Stimulated activated CD8-positive, alpha-beta memory T cell treated with anti-CD3 and anti-CD28 coated beads, Interleukin-15, amount 100 ng/mL, for 4 hours (primary cell): Measurements from ENCODE around the gene OSBPL5.

Source experiments
- DNase-seq, 2 donors: peaks; one replicate each; pipeline ENCODE4 v3.0.0-alpha.2; 2020; ENCODE audit warnings: low read depth in 2 of 2

Gene OSBPL5

GRCh38 chr11:3165152-3165705 lies at the start of gene OSBPL5:
OSBPL5 (minus strand) TSS chr11:3165310; CDS start chr11:3129148, 36,162 bp downstream.
- peak in 1 of 2 donors; percentile 23 for DNase-seq

GRCh38 chr11:3214420-3214699 lies 49.2 kb upstream of the OSBPL5 start:
- DNase-seq: no peak

- no peak for DNase-seq
Observed at GRCh38 chr11:3213659-3214419, 48.7 kb upstream of the OSBPL5 start.

GRCh38 chr11:3208272-3208671 lies 43.2 kb upstream of the OSBPL5 start:
- no peak for DNase-seq

- no peak for DNase-seq
Observed at GRCh38 chr11:3207526-3208189, 42.5 kb upstream of the OSBPL5 start.

GRCh38 chr11:3206922-3207204 lies 41.8 kb upstream of the OSBPL5 start:
- DNase-seq: no peak

GRCh38 chr11:3206156-3206921 lies 41.2 kb upstream of the OSBPL5 start:
- no peak for DNase-seq

GRCh38 chr11:3205261-3206155 lies 40.4 kb upstream of the OSBPL5 start:
- DNase-seq: no peak

GRCh38 chr11:3204141-3205015 lies 39.3 kb upstream of the OSBPL5 start:
- DNase-seq: no peak

- DNase-seq: no peak
Observed at GRCh38 chr11:3203221-3204043, 38.3 kb upstream of the OSBPL5 start.

- no peak for DNase-seq
Observed at GRCh38 chr11:3202759-3203158, 37.6 kb upstream of the OSBPL5 start.

- no peak for DNase-seq
Observed at GRCh38 chr11:3202305-3202704, 37.2 kb upstream of the OSBPL5 start.

GRCh38 chr11:3201677-3202181 lies 36.6 kb upstream of the OSBPL5 start:
- no peak for DNase-seq

- DNase-seq: no peak
Observed at GRCh38 chr11:3201112-3201581, 36.0 kb upstream of the OSBPL5 start.

- no peak for DNase-seq
Observed at GRCh38 chr11:3200388-3201111, 35.4 kb upstream of the OSBPL5 start.

- DNase-seq: no peak
Observed at GRCh38 chr11:3199537-3200295, 34.6 kb upstream of the OSBPL5 start.

- DNase-seq: no peak
Observed at GRCh38 chr11:3198815-3199214, 33.7 kb upstream of the OSBPL5 start.
